Measurements from ENCODE around the gene CNIH3.

CNIH3 gene

GRCh38 chr1:224739997-224740684 is 124.0 kb downstream of the CNIH3 start:
- no peak for DNase-seq (ENCODE audit: low read depth in 4 of 4, low spot score in 1 of 4)

- DNase-seq (ENCODE audit: low read depth in 4 of 4, low spot score in 1 of 4) = no peak
Measured at GRCh38 chr1:224740685-224741052, 124.6 kb downstream of the CNIH3 start.

GRCh38 chr1:224742349-224742748 is 126.2 kb downstream of the CNIH3 start:
- no peak for DNase-seq (ENCODE audit: low read depth in 4 of 4, low spot score in 1 of 4)

GRCh38 chr1:224743608-224744164 is 127.6 kb downstream of the CNIH3 start:
- no peak for DNase-seq (ENCODE audit: low read depth in 4 of 4, low spot score in 1 of 4)

GRCh38 chr1:224744521-224744920 is 128.4 kb downstream of the CNIH3 start:
- no peak for DNase-seq (ENCODE audit: low read depth in 4 of 4, low spot score in 1 of 4)

GRCh38 chr1:224745394-224745793 is 129.3 kb downstream of the CNIH3 start:
- no peak for DNase-seq (ENCODE audit: low read depth in 4 of 4, low spot score in 1 of 4)

- DNase-seq (ENCODE audit: low read depth in 4 of 4, low spot score in 1 of 4) = no peak
Measured at GRCh38 chr1:224745924-224746323, 129.8 kb downstream of the CNIH3 start.

GRCh38 chr1:224747578-224747977 is 131.5 kb downstream of the CNIH3 start:
- peak in 1 of 4 experiments; percentile 2 for DNase-seq (ENCODE audit: low read depth in 4 of 4, low spot score in 1 of 4)

GRCh38 chr1:224749916-224750315 is 133.8 kb downstream of the CNIH3 start:
- DNase-seq (ENCODE audit: low read depth in 4 of 4, low spot score in 1 of 4) = no peak

- DNase-seq (ENCODE audit: low read depth in 4 of 4, low spot score in 1 of 4) = no peak
Measured at GRCh38 chr1:224751624-224752311, 135.7 kb downstream of the CNIH3 start.

GRCh38 chr1:224753491-224753890 is 137.4 kb downstream of the CNIH3 start:
- DNase-seq (ENCODE audit: low read depth in 4 of 4, low spot score in 1 of 4) = no peak

- DNase-seq (ENCODE audit: low read depth in 4 of 4, low spot score in 1 of 4) = no peak
Measured at GRCh38 chr1:224755586-224755985, 139.5 kb downstream of the CNIH3 start.

GRCh38 chr1:224757508-224757907 is 141.4 kb downstream of the CNIH3 start:
- DNase-seq (ENCODE audit: low read depth in 4 of 4, low spot score in 1 of 4) = no peak

- no peak for DNase-seq (ENCODE audit: low read depth in 4 of 4, low spot score in 1 of 4)
Measured at GRCh38 chr1:224759135-224759534, 143.0 kb downstream of the CNIH3 start.

GRCh38 chr1:224759681-224760091 is 143.6 kb downstream of the CNIH3 start:
- no peak for DNase-seq (ENCODE audit: low read depth in 4 of 4, low spot score in 1 of 4)

- no peak for DNase-seq (ENCODE audit: low read depth in 4 of 4, low spot score in 1 of 4)
Measured at GRCh38 chr1:224760163-224760562, 144.0 kb downstream of the CNIH3 start.

- no peak for DNase-seq (ENCODE audit: low read depth in 4 of 4, low spot score in 1 of 4)
Measured at GRCh38 chr1:224761245-224761644, 145.1 kb downstream of the CNIH3 start.

- no peak for DNase-seq (ENCODE audit: low read depth in 4 of 4, low spot score in 1 of 4)
Measured at GRCh38 chr1:224762046-224762445, 145.9 kb downstream of the CNIH3 start.

GRCh38 chr1:224762701-224763100 is 146.6 kb downstream of the CNIH3 start:
- DNase-seq (ENCODE audit: low read depth in 4 of 4, low spot score in 1 of 4) = no peak

GRCh38 chr1:224763126-224763775 is 147.1 kb downstream of the CNIH3 start:
- no peak for DNase-seq (ENCODE audit: low read depth in 4 of 4, low spot score in 1 of 4)

- no peak for DNase-seq (ENCODE audit: low read depth in 4 of 4, low spot score in 1 of 4)
Measured at GRCh38 chr1:224766266-224766665, 150.1 kb downstream of the CNIH3 start.

GRCh38 chr1:224767031-224767430 is 150.9 kb downstream of the CNIH3 start:
- no peak for DNase-seq (ENCODE audit: low read depth in 4 of 4, low spot score in 1 of 4)

Measured in stimulated activated CD4-positive, alpha-beta T cell treated with anti-CD3 and anti-CD28 coated beads, Interleukin-1b, Interleukin-23, amount 100 ng/mL, for 24 hours (primary cell).